Activated CD4-positive, alpha-beta T cell treated with anti-CD3 and anti-CD28 coated beads, Interleukin-2, amount 50 U/mL, for 24 hours (primary cell): ENCODE results near the gene LRRK2.

ENCODE experiments used
- DNase-seq, 2 donors: peaks; one replicate each; pipeline ENCODE4 v3.0.0-alpha.2; 2020; ENCODE audit warnings: low read depth in 1 of 2, low spot score in 1 of 2

The LRRK2 gene

DNA sequence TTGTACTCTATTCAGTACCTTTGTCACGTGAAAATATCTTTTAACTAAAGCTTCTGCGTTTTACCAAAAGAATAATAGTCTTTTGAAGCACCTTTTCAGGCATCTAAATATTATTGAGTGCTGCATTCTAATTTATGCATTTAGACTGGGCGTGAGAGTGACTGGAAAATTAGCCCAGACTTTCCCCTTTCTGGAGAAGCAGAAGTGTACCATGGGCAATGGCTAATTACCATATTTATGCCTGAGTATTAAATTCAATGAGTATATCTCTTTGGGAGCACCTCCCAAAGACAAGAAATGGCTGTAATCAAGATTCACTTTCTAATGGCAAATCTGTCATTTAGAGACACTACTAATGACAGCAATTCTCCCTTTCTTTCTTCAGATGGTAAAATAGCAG is 174.9 kb downstream of the LRRK2 start:
- DNase-seq = no peak

DNA sequence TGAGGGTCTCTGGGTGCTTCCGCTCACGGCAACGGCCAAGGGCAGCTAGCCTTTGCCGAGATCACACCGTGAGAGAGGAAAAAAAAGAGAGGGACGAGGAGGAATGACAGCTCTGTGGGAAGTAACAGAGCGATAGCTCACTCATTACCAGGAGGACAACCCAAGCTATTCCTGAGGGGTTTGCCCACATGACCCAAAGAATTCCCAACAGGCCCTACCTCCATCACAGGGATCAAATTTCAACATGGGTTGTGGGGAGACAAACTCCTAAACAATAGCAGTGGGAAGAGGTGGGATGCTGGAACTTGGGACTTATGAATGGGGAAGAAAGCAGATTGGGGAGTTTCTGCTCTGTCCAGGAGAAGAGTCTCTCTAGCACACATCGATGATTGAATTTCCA is 180.6 kb downstream of the LRRK2 start:
- no peak for DNase-seq
